Myocyte (in vitro differentiated cells): Measurements from ENCODE around the gene GPC5. TPM values are rescaled to one million over a fixed set of nuclear protein-coding genes. Genes with fewer than 3 reads are reported as not detected.
A peak's percentile ranks its signal among the peaks of the same experiment; 100 is the strongest.
"Not testable (repeated sequence)": the region's sequence is repeated elsewhere in the genome, so short reads cannot be mapped to it uniquely, and the experiment has no call there.

ENCODE experiments used
- DNase-seq: peaks from one replicate; pipeline ENCODE4 v3.0.0-alpha.2; 2012; ENCODE audit warnings: low read depth
- total RNA-seq: library from RNA; depleted of rRNA; stranded (reverse); fragments of >200 nt; gene quantifications from 2 replicates; pipeline ENCODE4 v1.2.3, GENCODE V29; 2014

The GPC5 gene
- total RNA-seq, 1 donor from 2014 or later, result 0.21 TPM

GRCh38 chr13:91368676-91369440 lies 29.6 kb upstream of the GPC5 start:
- peak; percentile 30 for DNase-seq

DNA sequence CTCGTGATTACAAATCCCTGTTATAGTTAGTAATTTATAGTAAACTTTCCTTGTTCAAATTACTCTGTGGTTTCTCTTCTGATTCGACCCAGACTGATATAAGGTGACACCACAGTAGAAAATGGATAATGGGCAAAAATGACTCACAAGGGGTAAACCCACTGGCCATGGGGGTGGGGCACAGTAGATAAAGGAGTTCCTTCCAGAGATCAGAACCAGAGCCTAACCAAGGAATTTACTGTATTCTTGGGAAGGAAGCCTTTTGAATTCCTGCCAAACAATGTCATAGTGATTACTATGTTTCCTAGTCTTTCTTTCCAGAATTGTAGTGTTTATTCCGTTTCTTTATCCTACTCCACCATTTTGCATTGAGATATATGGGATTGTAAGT lies 29.0 kb upstream of the GPC5 start:
- DNase-seq, result peak; percentile 26

- no peak for DNase-seq
Measured at GRCh38 chr13:91370501-91370900, 27.9 kb upstream of the GPC5 start.

DNA sequence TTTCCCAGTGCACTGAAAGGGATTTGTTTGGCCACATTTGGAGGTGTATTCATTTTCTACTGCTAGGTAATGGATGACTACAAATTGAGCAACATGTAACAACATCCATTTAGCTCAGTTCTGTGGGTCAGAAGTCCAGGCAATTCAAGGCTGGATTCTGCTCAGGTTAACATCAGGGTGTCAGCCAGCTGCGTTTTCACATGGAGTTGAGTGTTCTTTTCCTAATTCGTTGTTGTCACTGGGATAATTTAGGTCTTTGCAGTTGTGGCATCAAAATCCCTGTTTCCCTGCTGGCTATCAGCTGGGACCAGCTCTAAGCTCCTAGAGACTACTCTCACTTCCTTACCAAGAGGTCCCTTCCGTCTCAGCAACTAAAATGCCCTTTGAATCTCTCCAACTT lies 25.5 kb upstream of the GPC5 start:
- DNase-seq, result no peak

- DNase-seq, result peak; percentile 7
Measured at GRCh38 chr13:91375116-91375729, 23.2 kb upstream of the GPC5 start.

GRCh38 chr13:91381371-91381770 lies 17.1 kb upstream of the GPC5 start:
- peak; percentile 31 for DNase-seq

GRCh38 chr13:91383836-91384235 lies 14.6 kb upstream of the GPC5 start:
- DNase-seq, result no peak

DNA sequence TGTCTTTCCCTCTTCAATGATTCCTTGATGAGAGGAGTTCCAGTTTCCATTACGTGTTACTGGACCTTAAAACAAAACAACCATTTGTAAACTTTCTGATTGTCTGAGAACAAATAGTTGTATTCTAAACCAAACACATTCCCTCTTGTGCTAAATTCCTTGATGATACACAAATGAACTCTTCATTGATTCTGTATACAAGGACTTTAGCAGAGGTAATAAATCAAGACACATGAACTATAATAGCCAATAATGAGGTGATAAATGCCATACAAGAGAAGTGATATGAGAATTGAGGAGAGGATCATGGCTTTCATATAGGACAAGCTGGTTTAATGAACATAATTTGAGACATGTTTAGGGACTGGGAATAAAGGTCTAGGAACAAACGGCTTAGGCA lies 13.5 kb upstream of the GPC5 start:
- no peak for DNase-seq

- no peak for DNase-seq
Measured at GRCh38 chr13:91389186-91389585, 9.2 kb upstream of the GPC5 start.

DNA sequence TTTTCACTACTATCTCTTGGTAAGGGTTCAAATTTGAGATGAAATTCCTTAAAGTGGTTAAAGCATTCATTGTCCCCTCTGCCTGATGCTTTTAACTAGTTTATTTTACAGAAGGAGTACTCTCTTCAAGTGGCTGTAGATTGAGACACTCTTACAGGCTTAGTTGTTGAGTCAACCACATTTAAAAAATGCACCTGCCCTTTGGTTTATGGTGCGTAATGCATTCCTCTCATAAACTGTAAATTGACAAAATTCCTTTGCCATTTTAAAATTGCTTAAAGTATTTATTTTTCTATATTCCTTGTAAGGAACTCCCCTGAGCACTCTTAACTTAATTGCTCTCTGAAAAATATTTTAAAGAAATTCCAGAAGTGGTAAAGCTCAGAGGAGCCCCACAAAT lies 826 bp upstream of the GPC5 start:
- no peak for DNase-seq

DNA sequence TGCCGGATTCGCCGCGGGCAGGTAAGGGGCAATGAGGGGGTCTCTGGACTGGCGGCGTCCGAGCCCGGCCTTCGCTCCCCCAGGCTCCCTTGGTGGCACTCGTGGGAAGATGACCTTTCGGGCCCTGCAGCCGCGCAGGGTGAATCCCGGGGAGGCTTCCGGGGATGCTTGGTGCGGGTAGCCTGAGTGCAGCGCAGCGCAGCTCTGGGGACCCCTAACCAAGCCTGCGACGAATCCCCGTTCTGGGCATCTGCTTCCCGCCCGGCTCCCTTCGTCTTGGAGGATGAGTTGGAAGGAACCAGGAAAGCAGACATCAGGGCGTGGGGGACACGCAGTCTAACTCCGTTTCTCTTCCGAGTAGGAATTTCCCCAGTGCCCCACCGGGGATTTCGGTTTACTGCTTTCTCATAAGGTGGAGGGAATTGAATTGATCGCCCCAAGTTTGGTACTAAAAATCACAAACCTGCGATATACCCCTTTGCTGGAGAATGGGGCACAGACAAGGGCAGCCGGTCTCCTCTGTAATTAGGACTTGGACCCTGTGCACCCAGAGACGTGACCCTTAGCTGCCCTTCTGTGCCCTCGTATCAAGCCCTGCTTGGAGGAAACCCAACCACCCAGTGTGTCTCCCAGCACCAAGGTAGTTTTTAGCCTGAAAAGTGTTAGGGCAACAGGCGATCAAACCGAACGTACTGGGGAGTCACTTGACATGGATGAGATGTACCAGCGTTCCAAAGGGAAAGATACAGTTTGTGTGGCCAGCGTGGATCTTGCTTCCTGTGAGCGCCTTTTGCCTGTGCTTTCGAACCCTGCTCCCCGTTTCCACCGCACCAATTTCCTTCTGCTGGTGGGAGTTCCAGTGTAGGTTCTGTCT lies 1.0 kb downstream of the GPC5 start:
- DNase-seq, result no peak

DNA sequence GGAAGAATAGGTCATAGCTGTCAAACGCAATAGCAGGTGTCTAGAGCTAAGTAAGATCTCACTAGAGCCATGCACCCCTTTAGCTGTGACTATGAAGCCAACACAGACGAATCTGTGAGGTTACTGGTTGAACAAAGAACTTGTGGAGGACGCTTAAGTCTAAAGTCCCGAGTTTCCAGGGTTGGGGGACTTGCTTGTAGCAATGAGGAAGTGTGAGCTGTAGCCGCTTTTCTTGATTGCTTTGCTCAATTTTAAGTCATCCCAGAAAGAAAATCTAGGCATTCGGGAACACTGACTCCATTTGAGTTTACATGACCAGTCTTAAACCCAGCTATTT lies 1.6 kb downstream of the GPC5 start:
- DNase-seq, result no peak

GRCh38 chr13:91400671-91401070 lies 2.2 kb downstream of the GPC5 start:
- DNase-seq, result no peak

- DNase-seq, result no peak
Measured at GRCh38 chr13:91401920-91402319, 3.5 kb downstream of the GPC5 start.

GRCh38 chr13:91405240-91405639 lies 6.8 kb downstream of the GPC5 start:
- no peak for DNase-seq

DNA sequence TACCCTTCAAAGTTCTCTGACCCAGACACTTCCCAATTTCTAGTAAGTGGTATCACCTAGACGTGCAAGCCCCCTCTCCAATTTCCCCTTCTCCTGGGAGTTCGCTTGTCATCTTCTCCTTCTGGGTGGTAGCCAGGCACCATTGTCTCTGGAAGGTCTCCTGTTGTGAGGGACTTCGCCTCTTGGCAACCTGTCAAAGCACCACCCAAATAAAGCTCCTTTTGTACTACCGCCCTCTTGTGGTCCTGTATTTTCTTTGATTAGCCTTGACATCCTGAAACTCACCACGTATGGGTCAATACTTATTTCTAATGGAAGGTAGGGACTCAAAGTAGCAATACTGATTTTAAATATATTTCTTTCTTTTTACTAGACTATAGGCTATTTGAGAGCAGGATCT lies 8.2 kb downstream of the GPC5 start:
- DNase-seq, result peak; percentile 47

GRCh38 chr13:91408971-91409370 lies 10.6 kb downstream of the GPC5 start:
- no peak for DNase-seq

DNA sequence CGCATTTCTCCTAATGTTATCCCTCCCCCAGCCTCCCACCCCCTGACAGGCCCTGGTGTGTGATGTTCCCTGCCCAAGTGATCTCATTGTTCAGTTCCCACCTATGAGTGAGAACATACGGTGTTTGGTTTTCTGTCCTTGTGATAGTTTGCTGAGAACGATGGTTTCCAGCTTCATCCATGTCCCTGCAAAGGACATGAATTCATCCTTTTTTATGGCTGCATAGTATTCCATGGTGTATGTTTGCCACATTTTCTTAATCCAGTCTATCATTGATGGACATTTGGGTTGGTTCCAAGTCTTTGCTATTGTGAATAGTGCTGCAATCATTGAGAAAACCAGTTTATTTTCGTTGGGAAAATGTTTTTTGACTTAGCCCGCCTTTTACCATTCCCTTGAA lies 18.2 kb downstream of the GPC5 start:
- DNase-seq, result not testable (repeated sequence)

- no peak for DNase-seq
Measured at GRCh38 chr13:91417660-91418325, 19.4 kb downstream of the GPC5 start.

GRCh38 chr13:91426913-91427312 lies 28.5 kb downstream of the GPC5 start:
- no peak for DNase-seq

DNA sequence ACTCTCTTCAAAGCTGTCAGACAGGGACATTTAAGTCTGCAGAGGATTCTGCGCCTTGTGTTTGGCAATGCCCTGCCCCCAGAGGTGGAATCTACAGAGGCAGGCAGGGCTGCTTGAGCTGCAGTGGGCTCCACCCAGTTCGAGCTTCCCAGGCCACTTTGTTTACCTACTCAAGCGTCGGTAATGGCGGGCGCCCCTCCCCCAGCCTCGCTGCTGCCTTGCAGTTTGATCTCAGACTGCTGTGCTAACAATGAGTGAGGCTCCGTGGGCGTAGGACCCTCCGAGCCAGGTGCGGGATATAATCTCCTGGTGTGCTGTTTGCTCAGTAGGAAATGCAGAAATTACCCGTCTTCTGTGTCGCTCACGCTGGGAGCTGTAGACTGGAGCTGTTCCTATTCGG lies 40.3 kb downstream of the GPC5 start:
- DNase-seq, result not testable (repeated sequence)

- DNase-seq, result no peak
Measured at GRCh38 chr13:91450913-91451312, 52.5 kb downstream of the GPC5 start.
